ENCODE results near the gene SHH.

Gene SHH

GRCh38 chr7:155750255-155751125 is 61.8 kb downstream of the SHH start:
- DNase-seq: no peak
- no peak overlapping the region for H4K5ac ChIP-seq (ENCODE audit: low read length)
- no peak overlapping the region for H2BK120ac ChIP-seq (ENCODE audit: low read depth, low read length)
- no peaks in the 10 kb centered on the region for H3K27me3 ChIP-seq (ENCODE audit: insufficient read depth, low read length, poor library complexity)
- no peak overlapping the region for H3K23ac ChIP-seq (ENCODE audit: low read length)
- H3K18ac ChIP-seq (ENCODE audit: low read length): no peak overlapping the region
- no peak overlapping the region for H2BK15ac ChIP-seq (replicated peaks; ENCODE audit: low read depth)
- no peak overlapping the region for H3K4me3 ChIP-seq (ENCODE audit: low read length)
- H2AK5ac ChIP-seq (ENCODE audit: low read length): no peak overlapping the region
- H3K27ac ChIP-seq (ENCODE audit: low read depth, low read length): no peak overlapping the region
- H3K9ac ChIP-seq (ENCODE audit: low read length): no peak overlapping the region
- peaks cover 11% of the 10 kb centered on the region for H3K4me1 ChIP-seq (ENCODE audit: control insufficient read depth, low read depth, low read length)
- no peak overlapping the region for H3K4ac ChIP-seq (ENCODE audit: low read depth, low read length)
- peaks cover 33% of the 10 kb centered on the region for H3K79me2 ChIP-seq (ENCODE audit: control insufficient read depth, insufficient read depth, low read length)
- H2BK5ac ChIP-seq (ENCODE audit: low read length): no peak overlapping the region
- no peak overlapping the region for H4K8ac ChIP-seq (ENCODE audit: low read depth, low read length)
- H3K79me1 ChIP-seq (ENCODE audit: low read length): peaks cover 31% of the 10 kb centered on the region
- H3K4me2 ChIP-seq (ENCODE audit: low read length): no peak overlapping the region
- no peak overlapping the region for H3K56ac ChIP-seq (ENCODE audit: low read length)
- H3K36me3 ChIP-seq (ENCODE audit: control insufficient read depth, insufficient read depth, low read length): peaks cover 3% of the 10 kb centered on the region
- WGBS (ENCODE audit: extremely low coverage, insufficient coverage, low lambda C conversion rate): no CpG with 5 or more reads among the region's 5 CpGs

All from mesendoderm (in vitro differentiated cells).